Measurements from ENCODE around the gene MPZL2.
A peak's percentile ranks its signal among the peaks of the same experiment; 100 is the strongest.

Gene MPZL2

DNA sequence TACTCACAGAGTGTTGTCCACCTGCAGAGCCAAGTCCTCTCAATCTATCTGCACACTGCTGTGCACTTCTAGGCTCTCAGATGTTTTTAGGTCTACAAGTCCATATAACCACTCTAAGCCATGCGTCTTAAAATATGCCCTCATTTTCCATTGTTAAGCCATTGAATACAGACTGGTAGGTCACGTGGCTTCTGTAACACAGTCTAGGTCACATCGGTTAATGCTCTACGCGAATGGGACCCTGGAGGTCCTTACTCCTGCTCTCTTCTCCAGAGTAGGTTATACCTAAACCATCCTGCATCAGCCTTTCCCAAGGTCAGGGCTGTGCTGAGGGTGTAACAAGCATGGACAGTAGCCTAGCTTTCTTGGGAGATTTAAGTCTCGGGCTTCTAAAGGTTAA is 40.1 kb downstream of the MPZL2 start:
- no peak for ATAC-seq
- Mint-ChIP-seq H3K9me3 (no peaks in the 10 kb centered on the region), H3K4me1 (peaks cover 55% of the 10 kb centered on the region), H3K27ac (peak overlapping the region; percentile 66), H3K4me3 (peak overlapping the region; percentile 52), H3K27me3 (peaks cover 31% of the 10 kb centered on the region), H3K36me3 (peaks cover 12% of the 10 kb centered on the region)

GRCh38 chr11:118223570-118223969 is 40.5 kb downstream of the MPZL2 start:
- Mint-ChIP-seq H3K27me3 (peaks cover 31% of the 10 kb centered on the region), H3K4me3 (peak overlapping the region; percentile 52), H3K36me3 (peaks cover 12% of the 10 kb centered on the region), H3K4me1 (peaks cover 51% of the 10 kb centered on the region), H3K27ac (peak overlapping the region; percentile 66), H3K9me3 (no peaks in the 10 kb centered on the region)
- ATAC-seq = no peak

- ATAC-seq = no peak
- Mint-ChIP-seq H3K4me3 (no peak overlapping the region), H3K27ac (no peak overlapping the region), H3K36me3 (peaks cover 7% of the 10 kb centered on the region), H3K27me3 (peaks cover 40% of the 10 kb centered on the region), H3K4me1 (peaks cover 49% of the 10 kb centered on the region), H3K9me3 (no peaks in the 10 kb centered on the region)
Observed at GRCh38 chr11:118222437-118222836, 41.7 kb downstream of the MPZL2 start.

DNA sequence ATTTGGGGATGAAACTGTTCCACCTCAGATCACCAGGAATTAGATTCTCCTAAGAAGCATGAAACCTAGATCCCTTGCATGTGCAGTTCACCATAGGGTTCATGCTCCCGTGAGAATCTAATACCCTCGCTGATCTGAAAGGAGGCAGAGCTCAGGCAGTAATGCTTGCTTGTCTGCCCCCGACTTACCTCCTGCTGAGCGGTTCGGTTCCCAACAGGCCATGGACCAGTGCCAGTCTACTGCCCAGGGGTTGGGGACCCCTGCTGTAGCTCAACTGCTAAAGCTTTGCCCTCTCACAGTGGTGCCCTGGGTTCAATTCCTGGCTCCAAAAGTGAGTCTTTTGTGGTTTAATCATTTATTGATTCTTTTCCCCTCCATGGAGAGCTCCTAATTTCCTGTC is 42.7 kb downstream of the MPZL2 start:
- Mint-ChIP-seq H3K36me3 (peaks cover 3% of the 10 kb centered on the region), H3K27ac (no peak overlapping the region), H3K4me1 (peaks cover 50% of the 10 kb centered on the region), H3K4me3 (no peak overlapping the region), H3K27me3 (peaks cover 40% of the 10 kb centered on the region), H3K9me3 (no peaks in the 10 kb centered on the region)
- ATAC-seq = no peak

DNA sequence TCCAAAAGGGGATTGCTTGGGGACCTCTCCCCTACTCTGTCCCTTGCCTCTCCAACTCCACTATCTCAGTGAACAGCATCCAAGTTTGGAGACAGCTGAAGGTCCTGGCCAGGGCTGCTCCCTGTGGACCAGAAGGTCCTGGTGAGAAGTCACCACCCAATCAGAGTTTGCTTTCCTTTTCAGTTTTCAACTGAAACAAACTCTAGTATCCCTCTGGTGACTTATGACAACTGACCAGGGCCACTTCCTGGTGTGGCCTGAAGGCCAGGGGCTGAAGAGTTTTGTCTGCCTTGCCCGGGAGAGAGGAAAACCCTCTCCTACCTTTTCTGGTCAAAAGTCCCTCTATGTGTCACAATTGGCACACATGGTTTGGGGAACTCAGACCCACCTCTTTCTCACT is 44.4 kb downstream of the MPZL2 start:
- H3K4me3 Mint-ChIP-seq = no peak overlapping the region
- peaks cover 40% of the 10 kb centered on the region for H3K27me3 Mint-ChIP-seq
- H3K4me1 Mint-ChIP-seq = peaks cover 57% of the 10 kb centered on the region
- no peak for ATAC-seq
- no peaks in the 10 kb centered on the region for H3K9me3 Mint-ChIP-seq
- H3K27ac Mint-ChIP-seq = peak overlapping the region; percentile 20
- no peaks in the 10 kb centered on the region for H3K36me3 Mint-ChIP-seq

GRCh38 chr11:118219244-118219643 is 44.9 kb downstream of the MPZL2 start:
- H3K4me3 Mint-ChIP-seq = no peak overlapping the region
- no peak for ATAC-seq
- H3K27ac Mint-ChIP-seq = peak overlapping the region; percentile 20
- peaks cover 40% of the 10 kb centered on the region for H3K27me3 Mint-ChIP-seq
- H3K36me3 Mint-ChIP-seq = no peaks in the 10 kb centered on the region
- H3K4me1 Mint-ChIP-seq = peaks cover 57% of the 10 kb centered on the region
- no peaks in the 10 kb centered on the region for H3K9me3 Mint-ChIP-seq

DNA sequence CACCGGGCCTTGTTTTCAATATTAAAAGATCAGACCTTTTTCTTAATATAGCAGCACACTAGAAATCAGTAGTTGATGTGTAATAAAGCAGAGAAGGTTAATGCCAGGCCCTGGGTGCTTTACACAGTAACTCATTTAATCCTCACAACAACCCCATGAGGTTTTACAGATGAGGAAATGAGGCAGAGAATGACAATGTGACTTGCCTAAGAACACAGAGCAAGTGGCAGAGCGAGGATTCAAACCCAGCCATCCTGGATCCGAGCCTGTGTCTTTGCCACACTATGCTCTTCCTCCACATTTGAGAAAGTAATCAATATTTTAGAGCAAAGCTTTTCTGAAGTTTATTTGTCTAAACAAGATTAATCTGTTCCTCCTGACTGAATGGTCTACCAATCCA is 46.5 kb downstream of the MPZL2 start:
- Mint-ChIP-seq H3K27me3 (peaks cover 32% of the 10 kb centered on the region), H3K36me3 (peaks cover 5% of the 10 kb centered on the region), H3K9me3 (peaks cover 3% of the 10 kb centered on the region), H3K4me3 (peak overlapping the region; percentile 44), H3K4me1 (peaks cover 66% of the 10 kb centered on the region), H3K27ac (peak overlapping the region; percentile 95)
- peak; percentile 69 for ATAC-seq

GRCh38 chr11:118216621-118217481 is 47.2 kb downstream of the MPZL2 start:
- ATAC-seq = peak; percentile 85
- Mint-ChIP-seq H3K4me1 (peaks cover 73% of the 10 kb centered on the region), H3K36me3 (peaks cover 11% of the 10 kb centered on the region), H3K9me3 (peaks cover 3% of the 10 kb centered on the region), H3K27ac (peak overlapping the region; percentile 95), H3K4me3 (peak overlapping the region; percentile 57), H3K27me3 (peaks cover 29% of the 10 kb centered on the region)

DNA sequence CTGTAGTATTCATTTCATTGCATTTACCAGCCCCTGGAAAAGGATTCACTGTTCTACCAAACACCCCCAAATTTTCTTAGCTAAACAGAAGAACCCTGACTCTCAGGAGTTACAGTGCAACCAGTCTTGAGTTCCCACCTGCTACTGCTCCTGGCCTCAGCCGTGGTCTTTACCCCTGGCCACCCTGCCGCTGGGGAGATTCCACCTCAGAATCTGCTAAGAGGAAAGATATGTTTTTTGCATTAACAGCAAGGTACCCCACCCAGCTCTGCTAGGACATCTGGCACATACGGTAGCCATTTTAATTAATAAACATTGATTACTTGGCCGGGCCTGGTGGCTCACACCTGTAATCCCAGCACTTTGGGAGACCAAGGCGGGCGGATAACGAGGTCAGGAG is 48.3 kb downstream of the MPZL2 start:
- peaks cover 12% of the 10 kb centered on the region for H3K36me3 Mint-ChIP-seq
- peaks cover 29% of the 10 kb centered on the region for H3K27me3 Mint-ChIP-seq
- H3K9me3 Mint-ChIP-seq = peaks cover 3% of the 10 kb centered on the region
- ATAC-seq = no peak
- peak overlapping the region; percentile 40 for H3K4me3 Mint-ChIP-seq
- peak overlapping the region; percentile 95 for H3K27ac Mint-ChIP-seq
- H3K4me1 Mint-ChIP-seq = peaks cover 78% of the 10 kb centered on the region

DNA sequence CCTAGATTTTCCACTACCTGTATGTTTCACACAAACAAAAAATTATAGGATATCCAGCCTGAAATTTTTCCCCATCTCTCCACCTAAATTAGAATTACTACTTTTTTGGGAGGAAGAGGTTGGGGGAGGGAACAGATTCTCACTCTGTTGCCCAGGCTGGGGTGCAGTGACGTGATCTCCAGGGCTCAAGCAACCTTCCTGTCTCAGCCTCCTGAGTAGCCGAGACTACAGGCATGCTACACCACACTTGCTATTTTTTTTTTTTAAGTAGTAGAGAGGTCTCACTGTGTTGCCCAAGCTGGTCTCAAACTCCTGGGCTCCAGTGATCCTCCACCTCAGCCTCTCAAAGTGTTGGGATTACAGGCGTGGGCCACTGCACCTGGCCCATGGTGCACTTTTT is 48.8 kb downstream of the MPZL2 start:
- ATAC-seq = no peak
- Mint-ChIP-seq H3K27ac (peak overlapping the region; percentile 95), H3K4me1 (peaks cover 77% of the 10 kb centered on the region), H3K9me3 (peaks cover 3% of the 10 kb centered on the region), H3K4me3 (no peak overlapping the region), H3K27me3 (peaks cover 28% of the 10 kb centered on the region), H3K36me3 (peaks cover 12% of the 10 kb centered on the region)

DNA sequence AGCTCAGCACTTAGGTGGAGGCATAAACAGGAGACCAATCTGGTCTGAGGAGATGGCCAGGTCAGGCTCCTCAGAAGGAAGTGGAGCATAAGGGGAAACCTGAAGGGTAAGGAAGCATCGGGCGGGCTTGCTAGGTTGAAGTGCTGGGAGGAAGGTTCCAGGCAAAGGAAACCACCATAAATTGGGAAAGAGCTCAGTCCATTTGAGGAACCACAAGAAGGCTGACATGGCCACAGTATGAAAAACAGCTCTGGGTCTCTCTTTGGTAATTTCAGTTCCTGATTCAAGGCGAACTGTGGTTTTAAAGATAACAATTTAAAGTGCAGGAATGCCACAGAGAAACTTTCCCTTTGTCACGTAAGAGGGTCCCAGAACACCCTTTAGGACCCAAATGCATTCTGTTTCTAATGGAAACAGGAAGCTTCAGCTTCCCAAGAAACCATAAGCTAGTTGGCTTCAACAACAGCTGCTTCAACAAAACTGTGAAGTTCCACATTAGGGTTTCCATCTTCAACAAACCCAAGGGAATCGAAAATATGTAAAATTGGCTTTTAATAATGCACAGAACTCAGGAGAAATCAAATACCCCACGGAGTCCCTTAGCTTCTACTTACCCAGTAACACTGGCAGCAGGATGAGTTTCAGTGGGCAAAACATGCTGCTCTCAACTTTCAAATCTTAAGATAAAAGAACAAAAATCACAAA is 49.7 kb downstream of the MPZL2 start:
- peak; percentile 67 for ATAC-seq
- peak overlapping the region; percentile 8 for H3K4me3 Mint-ChIP-seq
- peaks cover 27% of the 10 kb centered on the region for H3K27me3 Mint-ChIP-seq
- peak overlapping the region; percentile 95 for H3K27ac Mint-ChIP-seq
- H3K9me3 Mint-ChIP-seq = peaks cover 3% of the 10 kb centered on the region
- H3K4me1 Mint-ChIP-seq = peaks cover 75% of the 10 kb centered on the region
- H3K36me3 Mint-ChIP-seq = peaks cover 18% of the 10 kb centered on the region

- Mint-ChIP-seq H3K27ac (peak overlapping the region; percentile 95), H3K9me3 (peaks cover 3% of the 10 kb centered on the region), H3K36me3 (peaks cover 18% of the 10 kb centered on the region), H3K27me3 (peaks cover 27% of the 10 kb centered on the region), H3K4me3 (peak overlapping the region; percentile 5), H3K4me1 (peaks cover 79% of the 10 kb centered on the region)
- ATAC-seq = no peak
Observed at GRCh38 chr11:118213781-118214180, 50.3 kb downstream of the MPZL2 start.

DNA sequence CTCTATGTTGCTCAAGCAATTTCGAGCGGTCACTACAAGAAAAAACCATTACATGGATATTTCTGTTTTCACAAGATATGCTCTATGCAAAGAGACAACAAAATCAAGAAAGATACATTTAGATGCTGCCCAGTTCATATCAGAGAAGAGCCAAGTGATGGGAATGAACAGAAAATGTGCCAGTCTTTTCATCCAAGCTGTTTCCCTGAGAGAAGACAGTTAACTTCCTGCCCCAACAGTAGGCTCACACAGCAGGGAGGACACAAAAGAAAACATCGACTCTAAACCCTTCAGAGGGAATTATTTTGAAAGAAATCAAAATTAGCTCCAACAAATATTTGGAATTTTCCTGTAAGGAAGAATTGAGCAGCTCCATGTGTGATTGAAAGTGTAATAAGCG is 50.9 kb downstream of the MPZL2 start:
- no peak overlapping the region for H3K4me3 Mint-ChIP-seq
- peak overlapping the region; percentile 95 for H3K27ac Mint-ChIP-seq

DNA sequence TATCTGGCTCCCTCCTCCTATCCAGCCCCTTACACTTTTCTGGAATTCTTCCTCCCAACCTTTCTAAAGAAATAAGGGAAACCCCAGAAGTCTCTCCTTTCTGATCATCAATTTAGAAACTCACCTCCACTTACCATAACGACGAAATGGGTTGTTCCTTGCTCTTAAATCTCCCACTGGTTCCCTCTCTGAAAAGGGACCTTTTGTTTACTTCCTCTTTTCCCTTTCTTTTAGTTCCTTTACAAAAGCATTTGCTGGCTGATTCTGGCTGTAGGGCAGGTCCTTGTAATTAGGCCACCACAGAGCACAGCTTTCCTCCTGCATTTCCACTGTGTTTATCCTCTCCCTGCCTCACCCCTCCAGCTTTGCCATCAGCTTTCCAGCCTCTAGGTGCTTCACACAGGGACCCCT is 51.3 kb downstream of the MPZL2 start:
- H3K4me1 Mint-ChIP-seq = peaks cover 73% of the 10 kb centered on the region
- peak overlapping the region; percentile 95 for H3K27ac Mint-ChIP-seq
- peaks cover 25% of the 10 kb centered on the region for H3K27me3 Mint-ChIP-seq
- ATAC-seq = no peak
- H3K36me3 Mint-ChIP-seq = peaks cover 18% of the 10 kb centered on the region
- peaks cover 3% of the 10 kb centered on the region for H3K9me3 Mint-ChIP-seq
- no peak overlapping the region for H3K4me3 Mint-ChIP-seq

More for the DNA sequence above, 50.9 kb downstream of the MPZL2 start:
- Mint-ChIP-seq H3K27me3 (peaks cover 25% of the 10 kb centered on the region), H3K9me3 (peaks cover 3% of the 10 kb centered on the region), H3K4me1 (peaks cover 77% of the 10 kb centered on the region), H3K36me3 (peaks cover 18% of the 10 kb centered on the region)
- no peak for ATAC-seq

GRCh38 chr11:118212131-118212725 is 51.9 kb downstream of the MPZL2 start:
- Mint-ChIP-seq H3K27ac (peak overlapping the region; percentile 95), H3K9me3 (peaks cover 3% of the 10 kb centered on the region)

More at GRCh38 chr11:118212131-118212725, 51.9 kb downstream of the MPZL2 start:
- no peak for ATAC-seq
- H3K4me1 Mint-ChIP-seq = peaks cover 69% of the 10 kb centered on the region
- peaks cover 26% of the 10 kb centered on the region for H3K27me3 Mint-ChIP-seq
- H3K4me3 Mint-ChIP-seq = no peak overlapping the region
- H3K36me3 Mint-ChIP-seq = peaks cover 18% of the 10 kb centered on the region
